Uterus (tissue), 4 donors: Measurements from ENCODE around the gene CSDE1. TPM values are rescaled to one million over a fixed set of nuclear protein-coding genes. Genes with fewer than 3 reads are reported as not detected.

Experiments
- DNase-seq, 2 donors: peaks; one replicate each; pipeline ENCODE4 v3.0.0-alpha.2; 2019 to 2020
- H3K27ac ChIP-seq, 2 donors: fragments of 200-600 bp; sonication (generic); 1 replicate in 1 of 2; 2 replicates in 1 of 2; pipeline ENCODE4 v1.5.1; 2016 to 2018
- H3K27me3 ChIP-seq, 2 donors: fragments of 200-600 bp; sonication (generic); one replicate each; pipeline ENCODE4 v1.5.1; 2018 to 2019; ENCODE audit warnings: control low read depth in 1 of 2
- H3K36me3 ChIP-seq, 2 donors: fragments of 200-600 bp; sonication (generic); one replicate each; pipeline ENCODE4 v1.5.1; 2019; ENCODE audit warnings: control low read depth in 1 of 2
- H3K4me1 ChIP-seq, 2 donors: fragments of 200-600 bp; sonication (generic); one replicate each; pipeline ENCODE4 v1.5.1; 2018 to 2019; ENCODE audit warnings: control low read depth in 1 of 2
- H3K4me3 ChIP-seq, 2 donors: fragments of 200-600 bp; sonication (generic); 1 replicate in 1 of 2; 2 replicates in 1 of 2; pipeline ENCODE4 v1.5.1; 2018 to 2019; ENCODE audit warnings: mild to moderate bottlenecking in 1 of 2
- H3K9me3 ChIP-seq, 2 donors: fragments of 200-600 bp; sonication (generic); one replicate each; pipeline ENCODE4 v1.5.1; 2019; ENCODE audit warnings: control low read depth in 1 of 2
- CTCF ChIP-seq, 4 experiments: fragments of 200-600 bp in 2 of 4; fragments of 450-650 bp in 2 of 4; sonication (generic) in 2 of 4; IDR thresholded peaks; one replicate each; pipeline ENCODE4 v1.5.1; 2016 to 2019; ENCODE audit warnings: antibody characterized with exemption in 4 of 4, mild to moderate bottlenecking in 2 of 4, moderate library complexity in 1 of 4
- POLR2A ChIP-seq, 2 donors: fragments of 450-650 bp; IDR thresholded peaks; one replicate each; pipeline ENCODE4 v1.6.1; 2016; ENCODE audit warnings: antibody characterized with exemption in 2 of 2, mild to moderate bottlenecking in 1 of 2, moderate library complexity in 1 of 2
- intact Hi-C: fragments of 100-400 bp; cut with DNase I; formaldehyde crosslinking; loops from one replicate; pipeline ENCODE4 v1.15.1; 2023; ENCODE audit warnings: low total_unique reads
- total RNA-seq, 4 donors: library from RNA; depleted of rRNA in 3 of 4; stranded (reverse); fragments of >200 nt in 3 of 4; gene quantifications; one replicate each; pipeline versions ENCODE4 v1.1.0 to v1.2.4, GENCODE V29; 2014 to 2023
- donor health status: DM: yes; HTN: yes; CAD: no.

Gene CSDE1
- total RNA-seq, 4 donors from 2014 or later, result 247 to 1,200 (median 856) TPM

GRCh38 chr1:114695430-114696058 lies 62.2 kb downstream of the CSDE1 start, which contains the start of gene AMPD1:
Gene AMPD1 (minus strand): TSS chr1:114695546. CDS start chr1:114695471, 75 bp downstream.
- intact Hi-C loops, result no loop called here
- no peaks in the 10 kb centered on the region for H3K4me1 ChIP-seq
- TF ChIP-seq POLR2A (IDR thresholded peaks at IDR 0.05) (no peak), CTCF (IDR thresholded peaks at IDR 0.05) (no peak)

GRCh38 chr1:114694540-114695310 lies 63.1 kb downstream of the CSDE1 start:
- DNase-seq, result no peak
- Histone ChIP-seq H3K4me3 (no peak overlapping the region), H3K4me1 (no peaks in the 10 kb centered on the region), H3K36me3 (no peaks in the 10 kb centered on the region), H3K27me3 (no peaks in the 10 kb centered on the region), H3K9me3 (no peaks in the 10 kb centered on the region), H3K27ac (no peak overlapping the region)
- TF ChIP-seq CTCF (IDR thresholded peaks at IDR 0.05) (no peak), POLR2A (IDR thresholded peaks at IDR 0.05) (no peak)
- intact Hi-C loops, result no loop called here

More at GRCh38 chr1:114695430-114696058, 62.2 kb downstream of the CSDE1 start, which contains the start of gene AMPD1:
- no peaks in the 10 kb centered on the region for H3K9me3 ChIP-seq
- H3K4me3 ChIP-seq, result no peak within 1 kb of the TSS
- DNase-seq, result no peak
- no peak within 1 kb of the TSS for H3K27ac ChIP-seq
- H3K27me3 ChIP-seq, result no peaks in the 10 kb centered on the region
- no peaks in the 10 kb centered on the region for H3K36me3 ChIP-seq

GRCh38 chr1:114692947-114693346 lies 64.8 kb downstream of the CSDE1 start:
- intact Hi-C loops, result no loop called here
- Histone ChIP-seq H3K27me3 (no peaks in the 10 kb centered on the region), H3K36me3 (no peaks in the 10 kb centered on the region), H3K27ac (no peak overlapping the region), H3K4me1 (no peaks in the 10 kb centered on the region), H3K9me3 (no peaks in the 10 kb centered on the region), H3K4me3 (no peak overlapping the region)
- TF ChIP-seq POLR2A (IDR thresholded peaks at IDR 0.05), result no peak
- TF ChIP-seq CTCF (IDR thresholded peaks at IDR 0.05), result no peak
- DNase-seq, result no peak

GRCh38 chr1:114691061-114691460 lies 66.7 kb downstream of the CSDE1 start:
- H3K9me3 ChIP-seq, result no peaks in the 10 kb centered on the region
- H3K27ac ChIP-seq, result no peak overlapping the region
- H3K36me3 ChIP-seq, result no peaks in the 10 kb centered on the region
- intact Hi-C loops, result no loop called here
- no peaks in the 10 kb centered on the region for H3K4me1 ChIP-seq
- DNase-seq, result no peak
- no peaks in the 10 kb centered on the region for H3K27me3 ChIP-seq
- TF ChIP-seq POLR2A (IDR thresholded peaks at IDR 0.05) (no peak), CTCF (IDR thresholded peaks at IDR 0.05) (no peak)
- H3K4me3 ChIP-seq, result no peak overlapping the region

GRCh38 chr1:114690148-114690547 lies 67.6 kb downstream of the CSDE1 start:
- TF ChIP-seq POLR2A (IDR thresholded peaks at IDR 0.05) (no peak), CTCF (IDR thresholded peaks at IDR 0.05) (no peak)
- DNase-seq, result no peak
- intact Hi-C loops, result no loop called here

More at GRCh38 chr1:114690148-114690547, 67.6 kb downstream of the CSDE1 start:
- H3K36me3 ChIP-seq, result no peaks in the 10 kb centered on the region
- no peaks in the 10 kb centered on the region for H3K9me3 ChIP-seq
- no peaks in the 10 kb centered on the region for H3K27me3 ChIP-seq
- no peak overlapping the region for H3K4me3 ChIP-seq
- H3K4me1 ChIP-seq, result no peaks in the 10 kb centered on the region
- no peak overlapping the region for H3K27ac ChIP-seq
